Naive thymus-derived CD4-positive, alpha-beta T cell (primary cell): ENCODE measurements around the gene ERN1. TPM values are rescaled to one million over a fixed set of nuclear protein-coding genes. Genes with fewer than 3 reads are reported as not detected.

Experiments
- ATAC-seq: fragments of 150-1000 bp; cut with Tn5 transposase; 2 replicates; pipeline ENCODE4 v1.10.0; 2021; ENCODE audit warnings: mild to moderate bottlenecking, moderate library complexity
- CTCF ChIA-PET: fragments of 350-600 bp; sonication (Branson Sonifier 250); formaldehyde crosslinking; loops from one replicate; lab custom pipeline; 2021; ENCODE audit warnings: antibody characterized with exemption; lab: Charles Lee
- POLR2A ChIA-PET: fragments of 350-600 bp; sonication (Branson Sonifier 250); formaldehyde crosslinking; loops from one replicate; lab custom pipeline; 2021; ENCODE audit warnings: antibody characterized with exemption, inconsistent platforms; lab: Charles Lee
- DNase-seq, 9 donors: peaks; one replicate each; pipeline versions ENCODE4 v3.0.0 to v3.0.0-alpha.2; 2020 to 2022; ENCODE audit warnings: mixed read lengths in 1 of 9
- H3K27ac ChIP-seq: one replicate; pipeline ENCODE4 v1.7.0; 2013; ENCODE audit warnings: mild to moderate bottlenecking, low read depth, low read length, moderate library complexity
- H3K27me3 ChIP-seq, 2 donors: one replicate each; pipeline ENCODE4 v1.7.0; 2013; ENCODE audit warnings: low read length in 2 of 2, mild to moderate bottlenecking in 2 of 2, moderate library complexity in 2 of 2; ENCODE audit not compliant: control insufficient read depth in 2 of 2, insufficient read depth in 2 of 2
- H3K36me3 ChIP-seq, 3 experiments: 1 replicate in 2 of 3; 2 replicates in 1 of 3; pipeline ENCODE4 v1.7.0; 2013; ENCODE audit warnings: low read length in 3 of 3, mild to moderate bottlenecking in 3 of 3, moderate library complexity in 1 of 3; ENCODE audit not compliant: insufficient read depth in 3 of 3, control insufficient read depth in 2 of 3
- H3K4me1 ChIP-seq, 2 donors: one replicate each; pipeline ENCODE4 v1.7.0; 2013; ENCODE audit warnings: low read length in 2 of 2, mild to moderate bottlenecking in 2 of 2, moderate library complexity in 1 of 2; ENCODE audit not compliant: control insufficient read depth in 2 of 2, insufficient read depth in 2 of 2
- H3K4me3 ChIP-seq: 2 replicates; pipeline ENCODE4 v1.7.0; 2013; ENCODE audit warnings: mild to moderate bottlenecking, low read length
- H3K9me3 ChIP-seq, 3 experiments: 1 replicate in 2 of 3; 2 replicates in 1 of 3; pipeline ENCODE4 v1.7.0; 2013; ENCODE audit warnings: low read length in 3 of 3; ENCODE audit not compliant: control insufficient read depth in 2 of 3
- H3K27ac Mint-ChIP-seq, 9 donors: one replicate each; pipeline ENCODE4 v1.8.0; 2020 to 2022; ENCODE audit warnings: mixed read lengths in 9 of 9, mild to moderate bottlenecking in 8 of 9, moderate library complexity in 5 of 9, inconsistent platforms in 2 of 9
- H3K27me3 Mint-ChIP-seq, 5 donors: one replicate each; pipeline ENCODE4 v1.8.0; 2021 to 2022; ENCODE audit warnings: mixed read lengths in 5 of 5, mild to moderate bottlenecking in 1 of 5
- H3K36me3 Mint-ChIP-seq, 5 donors: one replicate each; pipeline ENCODE4 v1.8.0; 2020 to 2022; ENCODE audit warnings: mixed read lengths in 5 of 5, mild to moderate bottlenecking in 3 of 5, inconsistent platforms in 1 of 5
- H3K4me1 Mint-ChIP-seq, 7 donors: one replicate each; pipeline ENCODE4 v1.8.0; 2020 to 2022; ENCODE audit warnings: mixed read lengths in 7 of 7, mild to moderate bottlenecking in 3 of 7, inconsistent platforms in 1 of 7
- H3K4me3 Mint-ChIP-seq, 10 donors: one replicate each; pipeline ENCODE4 v1.8.0; 2020 to 2022; ENCODE audit warnings: mild to moderate bottlenecking in 10 of 10, mixed read lengths in 10 of 10, moderate library complexity in 6 of 10, inconsistent platforms in 2 of 10
- H3K9me3 Mint-ChIP-seq, 11 donors: one replicate each; pipeline ENCODE4 v1.8.0; 2020 to 2022; ENCODE audit warnings: mixed read lengths in 11 of 11, mild to moderate bottlenecking in 4 of 11, inconsistent platforms in 1 of 11, moderate library complexity in 1 of 11
- intact Hi-C, 2 donors: fragments of 100-400 bp; cut with micrococcal nuclease; formaldehyde crosslinking; loops; one replicate each; pipeline ENCODE4 v1.15.1; 2023
- polyA plus RNA-seq, 2 donors: library from polyadenylated mRNA; unstranded; fragments of 300-500 nt; fragmentation: Illumina TruSeq; gene quantifications; one replicate each; pipeline ENCODE4 v1.2.3, GENCODE V29; 2021
- total RNA-seq, 6 experiments: library from RNA in 5 of 6; stranded (reverse) in 5 of 6; gene quantifications; 1 replicate in 5 of 6; 2 replicates in 1 of 6; pipeline ENCODE4 v1.2.3 and lab custom pipeline; 2021 to 2026

Gene ERN1
- total and polyA plus RNA-seq, 7 experiments from 2014 or later: 15.7 to 110 (median 60.3) TPM

GRCh38 chr17:64075913-64076312, 54.0 kb downstream of the ERN1 start:
- Histone ChIP-seq H3K27ac (no peak overlapping the region), H3K9me3 (no peaks in the 10 kb centered on the region), H3K4me3 (no peak overlapping the region), H3K27me3 (no peaks in the 10 kb centered on the region), H3K36me3 (peaks cover 0 to 36% (median 33%) of the 10 kb centered on the region in 3 experiments), H3K4me1 (peaks cover 4 to 18% of the 10 kb centered on the region in 2 donors)
- Mint-ChIP-seq H3K27me3 (no peaks in the 10 kb centered on the region), H3K36me3 (peaks cover 8 to 77% (median 49%) of the 10 kb centered on the region in 5 donors), H3K27ac (peak overlapping the region in 3 of 9 donors; percentile 49 to 85 (median 70)), H3K9me3 (peaks cover 0 to 3% (median under 1%) of the 10 kb centered on the region in 11 donors), H3K4me3 (peak overlapping the region in 2 of 10 donors; percentile 23 to 39), H3K4me1 (peaks cover 5 to 36% (median 15%) of the 10 kb centered on the region in 7 donors)
- no peak for ATAC-seq
- ChIA-PET CTCF (interaction anchor here (0.8 to 2.0 kb wide), 4 partner anchors 47 to 110 kb away, joined by 3 to 12 read pairs (median 4); no protein-coding TSS in a partner anchor), POLR2A (interaction anchor here (0.7 to 1.9 kb wide), 5 partner anchors 10 to 56 kb away, joined by 3 to 8 read pairs (median 4); partner anchors contain the start of genes ERN1 and ICAM2)
- DNase-seq: no peak
- intact Hi-C loops: no loop called here

GRCh38 chr17:64074704-64075426, 55.1 kb downstream of the ERN1 start:
- peaks cover 0 to 4% (median 2%) of the 10 kb centered on the region in 3 experiments for H3K9me3 ChIP-seq
- ChIA-PET POLR2A (interaction anchor here (0.6 to 1.9 kb wide), 6 partner anchors 9 to 197 kb away, joined by 3 to 8 read pairs (median 4); partner anchors contain the start of gene ERN1), CTCF (interaction anchor here (0.6 to 2.0 kb wide), 5 partner anchors 8 to 59 kb away, joined by 3 to 12 read pairs (median 4); no protein-coding TSS in a partner anchor)
- Mint-ChIP-seq H3K36me3 (peaks cover 18 to 78% (median 59%) of the 10 kb centered on the region in 5 donors), H3K9me3 (peaks cover 0 to 14% (median 5%) of the 10 kb centered on the region in 11 donors), H3K4me3 (no peak overlapping the region), H3K27me3 (no peaks in the 10 kb centered on the region), H3K27ac (peak overlapping the region in 2 of 9 donors; percentile 4 to 29), H3K4me1 (peaks cover 0 to 30% (median 12%) of the 10 kb centered on the region in 7 donors)
- peak; percentile 31 for ATAC-seq
- H3K4me3 ChIP-seq: no peak overlapping the region
- peaks cover 0 to 8% of the 10 kb centered on the region in 2 donors for H3K4me1 ChIP-seq
- intact Hi-C loops: no loop called here
- DNase-seq: no peak
- peaks cover 2 to 47% (median 44%) of the 10 kb centered on the region in 3 experiments for H3K36me3 ChIP-seq
- no peaks in the 10 kb centered on the region for H3K27me3 ChIP-seq
- no peak overlapping the region for H3K27ac ChIP-seq

GRCh38 chr17:64073771-64074703, 55.9 kb downstream of the ERN1 start:
- peak; percentile 72 for ATAC-seq

GRCh38 chr17:64071111-64071510, 58.8 kb downstream of the ERN1 start:
- peaks cover 7 to 57% (median 49%) of the 10 kb centered on the region in 3 experiments for H3K36me3 ChIP-seq
- H3K27me3 Mint-ChIP-seq: no peaks in the 10 kb centered on the region
- POLR2A ChIA-PET: interaction anchor here (0.7 to 1.8 kb wide), 2 partner anchors 11 to 118 kb away, joined by 3 to 6 read pairs; no protein-coding TSS in a partner anchor
- H3K9me3 ChIP-seq: peaks cover 0 to 19% (median 12%) of the 10 kb centered on the region in 3 experiments
- intact Hi-C loops: no loop called here
- no peak for DNase-seq
- H3K9me3 Mint-ChIP-seq: peaks cover 6 to 33% (median 20%) of the 10 kb centered on the region in 11 donors
- H3K27ac ChIP-seq: no peak overlapping the region
- H3K4me1 ChIP-seq: peaks cover 19 to 21% of the 10 kb centered on the region in 2 donors
- H3K4me3 Mint-ChIP-seq: no peak overlapping the region
- no peak overlapping the region for H3K27ac Mint-ChIP-seq
- ATAC-seq: no peak
- peaks cover 25 to 84% (median 68%) of the 10 kb centered on the region in 5 donors for H3K36me3 Mint-ChIP-seq
- no peaks in the 10 kb centered on the region for H3K27me3 ChIP-seq
- H3K4me1 Mint-ChIP-seq: peaks cover 12 to 39% (median 26%) of the 10 kb centered on the region in 7 donors
- CTCF ChIA-PET: interaction anchor here (0.6 kb wide), 1 partner anchor 208 kb away, joined by 3 read pairs; no protein-coding TSS in a partner anchor
- no peak overlapping the region for H3K4me3 ChIP-seq

More at GRCh38 chr17:64073771-64074703, 55.9 kb downstream of the ERN1 start:
- H3K36me3 Mint-ChIP-seq: peaks cover 19 to 79% (median 64%) of the 10 kb centered on the region in 5 donors
- Histone ChIP-seq H3K4me1 (no peaks in the 10 kb centered on the region), H3K27ac (no peak overlapping the region), H3K4me3 (no peak overlapping the region), H3K36me3 (peaks cover 7 to 51% (median 49%) of the 10 kb centered on the region in 3 experiments), H3K27me3 (no peaks in the 10 kb centered on the region), H3K9me3 (peaks cover 0 to 12% (median 10%) of the 10 kb centered on the region in 3 experiments)
- H3K9me3 Mint-ChIP-seq: peaks cover 0 to 22% (median 13%) of the 10 kb centered on the region in 11 donors
- no peaks in the 10 kb centered on the region for H3K27me3 Mint-ChIP-seq
- H3K4me1 Mint-ChIP-seq: peaks cover 0 to 30% (median 12%) of the 10 kb centered on the region in 7 donors
- DNase-seq: no peak
- no peak overlapping the region for H3K4me3 Mint-ChIP-seq
- POLR2A ChIA-PET: interaction anchor here (0.6 to 1.9 kb wide), 6 partner anchors 10 to 197 kb away, joined by 3 to 8 read pairs (median 4); partner anchors contain the start of gene ERN1
- CTCF ChIA-PET: interaction anchor here (0.6 to 2.0 kb wide), 6 partner anchors 8 to 60 kb away, joined by 3 to 12 read pairs (median 4); no protein-coding TSS in a partner anchor
- intact Hi-C loops: no loop called here
- peak overlapping the region in 4 of 9 donors; percentile 3 to 29 (median 14) for H3K27ac Mint-ChIP-seq

GRCh38 chr17:64070213-64070612, 59.7 kb downstream of the ERN1 start:
- H3K4me3 ChIP-seq: no peak overlapping the region
- H3K27me3 ChIP-seq: no peaks in the 10 kb centered on the region
- Mint-ChIP-seq H3K27ac (peak overlapping the region in 2 of 9 donors; percentile 14 to 42), H3K27me3 (no peaks in the 10 kb centered on the region), H3K9me3 (peaks cover 6 to 33% (median 20%) of the 10 kb centered on the region in 11 donors), H3K4me1 (peaks cover 20 to 34% (median 28%) of the 10 kb centered on the region in 7 donors), H3K36me3 (peaks cover 19 to 83% (median 68%) of the 10 kb centered on the region in 5 donors), H3K4me3 (no peak overlapping the region)
- peaks cover 7 to 57% (median 49%) of the 10 kb centered on the region in 3 experiments for H3K36me3 ChIP-seq
- ChIA-PET CTCF (no interaction called here), POLR2A (interaction anchor here (0.7 to 10.5 kb wide), 5 partner anchors 11 to 76 kb away, joined by 4 to 57 read pairs (median 5); partner anchors contain the start of gene ERN1)
- no peak overlapping the region for H3K27ac ChIP-seq
- ATAC-seq: no peak
- no peak for DNase-seq
- H3K9me3 ChIP-seq: peaks cover 0 to 19% (median 12%) of the 10 kb centered on the region in 3 experiments
- H3K4me1 ChIP-seq: peaks cover 20 to 29% of the 10 kb centered on the region in 2 donors
- intact Hi-C loops: no loop called here
